Measurements from ENCODE around the gene WWP2. TPM values are rescaled to one million over a fixed set of nuclear protein-coding genes. Genes with fewer than 3 reads are reported as not detected.
"Not testable (repeated sequence)": the region's sequence is repeated elsewhere in the genome, so short reads cannot be mapped to it uniquely, and the experiment has no call there.

WWP2 gene
- total RNA-seq, 4 donors from 2014 or later = 23.4 to 32.8 (median 29.6) TPM

- H3K4me1 ChIP-seq = no peaks in the 10 kb centered on the region
- no peak for DNase-seq
- H3K36me3 ChIP-seq = peaks cover 0 to 82% (median 0%) of the 10 kb centered on the region in 3 donors
- intact Hi-C loops (cut with DNase I) = no loop called here
- 86 to 89% methylated on average over 2 of the region's 2 CpGs for WGBS, 2 donors
- H3K4me3 ChIP-seq = no peak overlapping the region
- no peaks in the 10 kb centered on the region for H3K9me3 ChIP-seq
- no peak overlapping the region for H3K27ac ChIP-seq
- no peaks in the 10 kb centered on the region for H3K27me3 ChIP-seq
- no peak for TF ChIP-seq POLR2A (IDR thresholded peaks at IDR 0.05)
- TF ChIP-seq CTCF (IDR thresholded peaks at IDR 0.05) = no peak
These were observed 50.5 kb downstream of the WWP2 start for GRCh38 chr16:69812688-69813014.

GRCh38 chr16:69814078-69814477 lies 51.9 kb downstream of the WWP2 start:
- Histone ChIP-seq H3K36me3 (peaks cover 0 to 81% (median 0%) of the 10 kb centered on the region in 3 donors), H3K27ac (no peak overlapping the region), H3K27me3 (no peaks in the 10 kb centered on the region), H3K4me3 (no peak overlapping the region), H3K9me3 (no peaks in the 10 kb centered on the region), H3K4me1 (no peaks in the 10 kb centered on the region)
- intact Hi-C loops (cut with DNase I) = no loop called here
- no peak for DNase-seq
- TF ChIP-seq CTCF (IDR thresholded peaks at IDR 0.05) (no peak), POLR2A (IDR thresholded peaks at IDR 0.05) (no peak)
- WGBS, 2 donors = 77 to 90% methylated on average over 5 of the region's 5 CpGs

- no peak for DNase-seq
- H3K4me1 ChIP-seq = no peaks in the 10 kb centered on the region
- no peaks in the 10 kb centered on the region for H3K9me3 ChIP-seq
- H3K36me3 ChIP-seq = peaks cover 0 to 79% (median 0%) of the 10 kb centered on the region in 3 donors
- H3K4me3 ChIP-seq = no peak overlapping the region
- H3K27ac ChIP-seq = no peak overlapping the region
- 81 to 92% methylated on average over 4 of the region's 4 CpGs for WGBS, 2 donors
- no peak for TF ChIP-seq CTCF (IDR thresholded peaks at IDR 0.05)
- no peak for TF ChIP-seq POLR2A (IDR thresholded peaks at IDR 0.05)
- intact Hi-C loops (cut with DNase I) = no loop called here
- H3K27me3 ChIP-seq = no peaks in the 10 kb centered on the region
These were observed 52.4 kb downstream of the WWP2 start for GRCh38 chr16:69814561-69814960.

- H3K4me3 ChIP-seq; H3K27me3 ChIP-seq; intact Hi-C loops (cut with DNase I); H3K27ac ChIP-seq; H3K9me3 ChIP-seq; H3K4me1 ChIP-seq; DNase-seq: not testable (repeated sequence)
- WGBS, 2 donors = 87 to 90% methylated on average over 13 to 14 of the region's 15 CpGs
- H3K36me3 ChIP-seq = peaks cover 0 to 71% (median 0%) of the 10 kb centered on the region in 3 donors
These were observed 53.2 kb downstream of the WWP2 start for GRCh38 chr16:69815216-69815883.

- Histone ChIP-seq H3K27me3 (no peaks in the 10 kb centered on the region), H3K4me3 (no peak overlapping the region), H3K4me1 (peaks cover 0 to 6% (median 0%) of the 10 kb centered on the region in 3 donors), H3K27ac (no peak overlapping the region), H3K9me3 (no peaks in the 10 kb centered on the region), H3K36me3 (peaks cover 0 to 56% (median 0%) of the 10 kb centered on the region in 3 donors)
- intact Hi-C loops (cut with DNase I) = no loop called here
- TF ChIP-seq CTCF (IDR thresholded peaks at IDR 0.05) (no peak), POLR2A (IDR thresholded peaks at IDR 0.05) (no peak)
- no peak for DNase-seq
- 98 to 100% methylated on average over 4 of the region's 4 CpGs for WGBS, 2 donors
These were observed 54.9 kb downstream of the WWP2 start for GRCh38 chr16:69816996-69817395.

Measured in esophagus squamous epithelium (tissue), 5 donors.